ENCODE data around the gene MON2. TPM values are rescaled to one million over a fixed set of nuclear protein-coding genes. Genes with fewer than 3 reads are reported as not detected.

Gene MON2
- total and polyA plus RNA-seq, 2 of the 13 experiments (the other 11 are each of a cell fraction or from before 2014, with no cell fraction given), result 10.5 to 24.8 TPM

DNA sequence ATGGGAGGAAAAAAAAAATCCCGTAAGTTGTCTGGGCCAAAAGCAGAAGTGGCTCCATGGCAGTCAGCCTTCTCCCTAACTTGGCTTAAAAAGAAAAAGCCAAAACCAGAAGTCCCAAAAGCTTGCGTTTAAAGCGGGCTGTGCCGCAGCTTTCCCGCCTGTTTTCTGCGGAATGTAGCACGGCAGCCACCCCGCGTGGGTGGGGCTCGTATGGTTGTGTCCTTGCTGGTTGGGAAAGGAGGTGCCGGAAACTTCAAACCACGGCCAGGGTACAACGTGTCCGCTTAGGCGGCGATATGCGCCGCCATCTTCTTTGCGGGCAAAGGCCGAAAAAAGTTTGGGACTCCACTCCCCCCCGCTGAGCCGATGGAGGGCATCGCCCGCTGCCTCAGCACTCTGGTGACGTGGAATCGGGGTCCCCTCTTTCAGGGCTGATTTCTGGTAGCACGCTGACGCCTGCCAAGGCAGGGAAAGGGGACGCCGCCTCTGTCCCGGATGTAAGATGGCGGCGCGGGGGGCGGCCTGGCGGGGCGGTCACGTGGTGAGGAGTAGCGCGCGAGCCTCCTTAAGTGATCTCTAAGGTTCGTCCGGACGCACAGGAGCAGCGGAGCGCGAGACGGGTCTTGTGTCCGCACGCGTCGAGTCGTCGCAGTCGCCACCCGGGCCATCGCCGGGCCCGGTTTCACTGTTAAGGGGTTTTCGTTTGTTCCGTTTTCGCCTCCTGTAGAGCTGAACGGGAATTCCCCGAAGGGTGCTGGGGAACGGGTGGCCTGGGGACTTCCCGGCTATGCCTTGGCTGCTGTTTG, 135.8 kb downstream of the MON2 start (continued):
- TF ChIP-seq, protein P1, sequence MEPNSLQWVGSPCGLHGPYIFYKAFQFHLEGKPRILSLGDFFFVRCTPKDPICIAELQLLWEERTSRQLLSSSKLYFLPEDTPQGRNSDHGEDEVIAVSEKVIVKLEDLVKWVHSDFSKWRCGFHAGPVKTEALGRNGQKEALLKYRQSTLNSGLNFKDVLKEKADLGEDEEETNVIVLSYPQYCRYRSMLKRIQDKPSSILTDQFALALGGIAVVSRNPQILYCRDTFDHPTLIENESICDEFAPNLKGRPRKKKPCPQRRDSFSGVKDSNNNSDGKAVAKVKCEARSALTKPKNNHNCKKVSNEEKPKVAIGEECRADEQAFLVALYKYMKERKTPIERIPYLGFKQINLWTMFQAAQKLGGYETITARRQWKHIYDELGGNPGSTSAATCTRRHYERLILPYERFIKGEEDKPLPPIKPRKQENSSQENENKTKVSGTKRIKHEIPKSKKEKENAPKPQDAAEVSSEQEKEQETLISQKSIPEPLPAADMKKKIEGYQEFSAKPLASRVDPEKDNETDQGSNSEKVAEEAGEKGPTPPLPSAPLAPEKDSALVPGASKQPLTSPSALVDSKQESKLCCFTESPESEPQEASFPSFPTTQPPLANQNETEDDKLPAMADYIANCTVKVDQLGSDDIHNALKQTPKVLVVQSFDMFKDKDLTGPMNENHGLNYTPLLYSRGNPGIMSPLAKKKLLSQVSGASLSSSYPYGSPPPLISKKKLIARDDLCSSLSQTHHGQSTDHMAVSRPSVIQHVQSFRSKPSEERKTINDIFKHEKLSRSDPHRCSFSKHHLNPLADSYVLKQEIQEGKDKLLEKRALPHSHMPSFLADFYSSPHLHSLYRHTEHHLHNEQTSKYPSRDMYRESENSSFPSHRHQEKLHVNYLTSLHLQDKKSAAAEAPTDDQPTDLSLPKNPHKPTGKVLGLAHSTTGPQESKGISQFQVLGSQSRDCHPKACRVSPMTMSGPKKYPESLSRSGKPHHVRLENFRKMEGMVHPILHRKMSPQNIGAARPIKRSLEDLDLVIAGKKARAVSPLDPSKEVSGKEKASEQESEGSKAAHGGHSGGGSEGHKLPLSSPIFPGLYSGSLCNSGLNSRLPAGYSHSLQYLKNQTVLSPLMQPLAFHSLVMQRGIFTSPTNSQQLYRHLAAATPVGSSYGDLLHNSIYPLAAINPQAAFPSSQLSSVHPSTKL (CRISPR knock-in tag; IDR thresholded peaks at IDR 0.05), result peak; percentile 53
- TF ChIP-seq XBP1 (CRISPR knock-in tag; IDR thresholded peaks at IDR 0.05) (no peak), MAFG (CRISPR knock-in tag; IDR thresholded peaks at IDR 0.05) (no peak), TBL1XR1 (IDR thresholded peaks at IDR 0.05; ENCODE audit: borderline replicate concordance, low read length, partially characterized antibody) (no peak), CBX5 (CRISPR knock-in tag; IDR thresholded peaks at IDR 0.05; ENCODE audit: borderline replicate concordance) (no peak), ZNF577 (CRISPR knock-in tag; IDR thresholded peaks at IDR 0.05; ENCODE audit: borderline replicate concordance, low read depth) (no peak), ATF1 (CRISPR knock-in tag; IDR thresholded peaks at IDR 0.05) (peak; percentile 66), IRX3 (CRISPR knock-in tag; IDR thresholded peaks at IDR 0.05; ENCODE audit: borderline replicate concordance, low read depth) (peak; percentile 84; the same call in 1 of the 2 replicates), TSC22D2 (CRISPR knock-in tag; IDR thresholded peaks at IDR 0.05; ENCODE audit: borderline replicate concordance) (no peak; the same call in 1 of the 2 replicates), REPIN1 (CRISPR knock-in tag; IDR thresholded peaks at IDR 0.05; ENCODE audit: borderline replicate concordance, low read depth) (peak; percentile 83), ELF3 (CRISPR knock-in tag; IDR thresholded peaks at IDR 0.05) (peak; percentile 63), PLRG1 (conservative IDR thresholded peaks at IDR 0.05) (no peak), ZNF556 (CRISPR knock-in tag; IDR thresholded peaks at IDR 0.05; ENCODE audit: borderline replicate concordance) (peak; percentile 42), ZMYM3 (CRISPR knock-in tag; IDR thresholded peaks at IDR 0.05) (peak; percentile 48), ZSCAN5A (CRISPR knock-in tag; IDR thresholded peaks at IDR 0.05; ENCODE audit: borderline replicate concordance) (no peak; the same call in 1 of the 2 replicates), HOXA7 (CRISPR knock-in tag; IDR thresholded peaks at IDR 0.05) (peak; percentile 51; the same call in 1 of the 2 replicates), ZNF782 (CRISPR knock-in tag; IDR thresholded peaks at IDR 0.05; ENCODE audit: borderline replicate concordance) (peak; percentile 19; the same call in 1 of the 2 replicates), HNF4A (CRISPR knock-in tag; IDR thresholded peaks at IDR 0.05) (peak; percentile 33; the same call in 1 of the 2 replicates), IKZF4 (CRISPR knock-in tag; IDR thresholded peaks at IDR 0.05; ENCODE audit: borderline replicate concordance, low read depth, not compliant biosample characterization) (no peak)
- TF ChIP-seq, protein P2, sequence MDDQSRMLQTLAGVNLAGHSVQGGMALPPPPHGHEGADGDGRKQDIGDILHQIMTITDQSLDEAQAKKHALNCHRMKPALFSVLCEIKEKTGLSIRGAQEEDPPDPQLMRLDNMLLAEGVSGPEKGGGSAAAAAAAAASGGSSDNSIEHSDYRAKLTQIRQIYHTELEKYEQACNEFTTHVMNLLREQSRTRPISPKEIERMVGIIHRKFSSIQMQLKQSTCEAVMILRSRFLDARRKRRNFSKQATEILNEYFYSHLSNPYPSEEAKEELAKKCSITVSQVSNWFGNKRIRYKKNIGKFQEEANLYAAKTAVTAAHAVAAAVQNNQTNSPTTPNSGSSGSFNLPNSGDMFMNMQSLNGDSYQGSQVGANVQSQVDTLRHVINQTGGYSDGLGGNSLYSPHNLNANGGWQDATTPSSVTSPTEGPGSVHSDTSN (CRISPR knock-in tag; IDR thresholded peaks at IDR 0.05; ENCODE audit: borderline replicate concordance), result peak; percentile 72; the same call in 1 of the 2 replicates
- TF ChIP-seq, protein P3, sequence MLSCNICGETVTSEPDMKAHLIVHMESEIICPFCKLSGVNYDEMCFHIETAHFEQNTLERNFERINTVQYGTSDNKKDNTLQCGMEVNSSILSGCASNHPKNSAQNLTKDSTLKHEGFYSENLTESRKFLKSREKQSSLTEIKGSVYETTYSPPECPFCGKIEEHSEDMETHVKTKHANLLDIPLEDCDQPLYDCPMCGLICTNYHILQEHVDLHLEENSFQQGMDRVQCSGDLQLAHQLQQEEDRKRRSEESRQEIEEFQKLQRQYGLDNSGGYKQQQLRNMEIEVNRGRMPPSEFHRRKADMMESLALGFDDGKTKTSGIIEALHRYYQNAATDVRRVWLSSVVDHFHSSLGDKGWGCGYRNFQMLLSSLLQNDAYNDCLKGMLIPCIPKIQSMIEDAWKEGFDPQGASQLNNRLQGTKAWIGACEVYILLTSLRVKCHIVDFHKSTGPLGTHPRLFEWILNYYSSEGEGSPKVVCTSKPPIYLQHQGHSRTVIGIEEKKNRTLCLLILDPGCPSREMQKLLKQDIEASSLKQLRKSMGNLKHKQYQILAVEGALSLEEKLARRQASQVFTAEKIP (CRISPR knock-in tag; IDR thresholded peaks at IDR 0.05; ENCODE audit: borderline replicate concordance), result no peak
